22Rv1 (cell line): ENCODE data around the gene DCBLD2.

Experiments
- H3K27ac ChIP-seq: fragments of 450-650 bp; 2 replicates; pipeline ENCODE4 v1.5.1; 2017
- ZFX ChIP-seq: fragments of 450-650 bp; IDR thresholded peaks from 2 replicates; pipeline ENCODE4 v1.6.1; 2017; ENCODE audit warnings: antibody characterized with exemption, borderline replicate concordance
- TF ChIP-seq, protein P1 (sequence below): fragments of 450-650 bp; IDR thresholded peaks from 2 replicates; pipeline ENCODE4 v1.5.1; 2017; ENCODE audit warnings: mild to moderate bottlenecking

DCBLD2 gene

DNA sequence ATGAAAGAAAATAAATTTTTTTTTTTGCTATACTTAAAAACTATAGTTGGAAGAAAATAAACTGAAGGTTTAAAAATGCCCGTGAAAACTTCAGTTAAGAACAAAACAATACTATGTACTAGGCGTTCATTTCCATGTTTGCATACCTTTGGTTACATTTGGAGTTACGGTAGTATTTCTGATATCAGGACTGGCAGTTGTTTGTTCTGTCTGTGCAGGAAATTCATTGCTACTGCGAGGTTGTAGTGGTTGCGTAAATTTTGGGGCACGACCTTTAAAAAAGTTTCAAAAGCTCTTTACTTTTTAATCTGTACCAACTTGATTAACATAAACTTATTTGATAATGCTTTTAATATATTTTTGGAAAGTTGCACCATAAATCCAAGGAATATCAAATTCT lies 90.4 kb downstream of the DCBLD2 start:
- TF ChIP-seq, protein P1, sequence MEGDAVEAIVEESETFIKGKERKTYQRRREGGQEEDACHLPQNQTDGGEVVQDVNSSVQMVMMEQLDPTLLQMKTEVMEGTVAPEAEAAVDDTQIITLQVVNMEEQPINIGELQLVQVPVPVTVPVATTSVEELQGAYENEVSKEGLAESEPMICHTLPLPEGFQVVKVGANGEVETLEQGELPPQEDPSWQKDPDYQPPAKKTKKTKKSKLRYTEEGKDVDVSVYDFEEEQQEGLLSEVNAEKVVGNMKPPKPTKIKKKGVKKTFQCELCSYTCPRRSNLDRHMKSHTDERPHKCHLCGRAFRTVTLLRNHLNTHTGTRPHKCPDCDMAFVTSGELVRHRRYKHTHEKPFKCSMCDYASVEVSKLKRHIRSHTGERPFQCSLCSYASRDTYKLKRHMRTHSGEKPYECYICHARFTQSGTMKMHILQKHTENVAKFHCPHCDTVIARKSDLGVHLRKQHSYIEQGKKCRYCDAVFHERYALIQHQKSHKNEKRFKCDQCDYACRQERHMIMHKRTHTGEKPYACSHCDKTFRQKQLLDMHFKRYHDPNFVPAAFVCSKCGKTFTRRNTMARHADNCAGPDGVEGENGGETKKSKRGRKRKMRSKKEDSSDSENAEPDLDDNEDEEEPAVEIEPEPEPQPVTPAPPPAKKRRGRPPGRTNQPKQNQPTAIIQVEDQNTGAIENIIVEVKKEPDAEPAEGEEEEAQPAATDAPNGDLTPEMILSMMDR: no peak
- no peak for TF ChIP-seq ZFX

DNA sequence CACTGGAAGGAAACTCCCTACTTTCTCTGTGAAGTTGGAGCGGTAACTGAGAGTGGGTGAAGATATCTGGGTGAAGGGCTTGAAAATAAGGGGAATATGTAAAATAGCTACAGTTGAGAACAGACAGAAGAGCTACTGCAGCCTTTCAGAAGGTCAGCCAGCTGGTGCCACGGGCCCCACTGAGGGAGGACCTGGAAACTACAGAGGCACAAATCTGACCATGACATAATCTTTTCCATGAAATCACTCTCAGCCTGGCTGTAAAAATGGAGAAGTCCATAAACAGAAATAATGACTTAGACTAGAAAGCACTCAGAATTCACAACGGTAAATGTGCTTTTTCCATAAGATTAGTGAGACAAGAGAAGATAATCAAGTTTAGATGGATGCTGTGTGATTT lies 91.9 kb downstream of the DCBLD2 start:
- H3K27ac ChIP-seq: no peak overlapping the region
- TF ChIP-seq, protein P1: no peak
- TF ChIP-seq ZFX: no peak

More for the DNA sequence above, 90.4 kb downstream of the DCBLD2 start:
- no peak overlapping the region for H3K27ac ChIP-seq

DNA sequence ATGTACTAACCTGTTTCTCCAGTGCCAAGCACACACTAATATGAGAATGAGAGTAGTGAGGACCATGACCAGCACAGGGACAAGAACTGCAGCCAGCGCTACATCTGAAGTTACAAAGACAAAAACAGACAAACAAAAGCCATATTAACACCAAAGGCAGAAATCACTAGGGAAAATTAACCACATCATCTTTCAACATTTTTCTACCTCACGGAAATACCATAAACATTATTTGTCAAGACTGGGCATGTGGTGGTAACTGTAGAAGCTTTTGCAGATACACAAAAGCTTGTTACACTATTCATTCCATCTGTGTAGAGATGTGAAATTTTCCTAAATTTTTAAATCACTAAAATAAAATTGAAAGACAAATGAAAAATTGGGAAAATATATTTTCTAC lies 93.4 kb downstream of the DCBLD2 start:
- no peak overlapping the region for H3K27ac ChIP-seq
- no peak for TF ChIP-seq ZFX
- TF ChIP-seq, protein P1: no peak

DNA sequence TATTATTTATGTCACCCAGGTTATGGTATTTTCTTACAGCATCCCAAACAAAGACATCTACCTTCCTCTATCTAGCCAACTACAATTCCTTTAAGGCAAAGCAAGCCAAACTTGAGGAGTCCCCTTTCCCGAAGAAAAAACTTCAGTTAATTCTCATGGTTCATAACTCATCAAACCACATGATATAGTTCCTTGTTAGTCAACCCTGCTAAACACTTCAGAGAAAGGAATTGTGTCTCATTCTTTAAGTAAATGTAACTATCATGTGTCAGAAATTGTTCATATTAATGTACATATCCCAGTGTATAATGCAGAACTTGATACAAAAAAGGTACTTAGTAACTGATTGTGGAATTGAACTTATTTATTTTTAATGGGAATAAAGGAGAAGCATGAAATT lies 93.9 kb downstream of the DCBLD2 start:
- TF ChIP-seq ZFX: no peak
- TF ChIP-seq, protein P1: no peak
- no peak overlapping the region for H3K27ac ChIP-seq

DNA sequence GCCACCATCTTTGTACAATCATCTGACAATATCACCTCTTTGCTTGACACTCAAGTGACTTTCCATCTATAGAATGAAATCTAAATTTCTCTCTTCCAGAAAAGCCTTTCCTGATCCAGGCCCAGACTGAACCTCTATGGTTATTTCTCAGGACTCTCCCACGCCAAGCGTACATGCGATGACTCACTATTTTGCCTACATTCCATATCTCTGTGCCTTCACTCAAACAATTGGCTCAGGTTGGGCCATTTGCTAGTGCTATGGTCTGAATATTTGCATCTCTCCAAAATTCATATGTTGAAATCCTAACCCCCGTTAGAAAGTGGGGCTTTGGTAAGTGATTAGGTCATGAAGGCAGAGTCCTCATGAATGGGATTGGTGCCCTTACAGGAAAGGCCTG lies 94.5 kb downstream of the DCBLD2 start:
- no peak overlapping the region for H3K27ac ChIP-seq
- TF ChIP-seq ZFX: no peak
- TF ChIP-seq, protein P1: no peak

DNA sequence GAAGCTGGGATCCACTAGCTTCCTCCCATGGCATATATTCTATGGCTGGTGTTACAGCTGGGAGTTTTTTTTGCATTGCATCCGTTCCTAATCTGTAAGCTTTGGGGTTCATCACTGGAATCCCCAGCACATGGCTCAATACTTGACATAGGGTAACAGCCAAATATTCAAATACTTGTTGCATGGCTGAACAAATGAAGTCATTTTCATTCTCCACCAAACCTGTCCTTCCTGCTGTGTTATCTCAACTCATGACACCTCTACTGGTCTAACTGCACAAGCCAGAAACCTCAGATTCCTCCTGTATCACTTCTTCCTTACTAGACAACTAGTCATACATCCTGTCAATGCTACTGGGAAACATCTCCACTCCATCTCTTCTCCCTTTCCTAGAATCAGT lies 95.0 kb downstream of the DCBLD2 start:
- H3K27ac ChIP-seq: no peak overlapping the region

DNA sequence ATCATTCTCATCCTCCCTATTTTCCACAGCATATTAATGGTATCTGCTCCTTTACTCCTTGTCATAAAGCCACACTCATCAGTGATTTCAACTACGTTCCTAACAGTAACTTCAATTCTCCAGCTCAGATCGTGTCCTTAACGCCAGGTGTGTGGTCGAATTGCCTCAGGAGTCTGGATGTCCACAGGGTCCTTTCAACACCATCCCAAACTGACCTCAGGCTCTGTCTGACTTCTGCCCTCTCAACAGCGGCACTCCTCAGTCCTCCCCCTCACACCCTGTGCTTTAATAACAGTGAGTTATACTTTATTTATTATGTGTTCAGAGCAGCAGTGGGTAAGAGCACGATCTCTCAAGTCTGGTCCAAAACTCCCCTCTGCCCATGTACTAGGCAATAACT lies 95.9 kb downstream of the DCBLD2 start:
- H3K27ac ChIP-seq: no peak overlapping the region
- no peak for TF ChIP-seq ZFX
- TF ChIP-seq, protein P1: no peak

More for the DNA sequence above, 95.0 kb downstream of the DCBLD2 start:
- no peak for TF ChIP-seq ZFX
- TF ChIP-seq, protein P1: no peak
